ENCODE results near the gene KCNG2. TPM values are rescaled to one million over a fixed set of nuclear protein-coding genes. Genes with fewer than 3 reads are reported as not detected.

The KCNG2 gene
- total RNA-seq, 1 experiment from 2014 or later = not detected

DNA sequence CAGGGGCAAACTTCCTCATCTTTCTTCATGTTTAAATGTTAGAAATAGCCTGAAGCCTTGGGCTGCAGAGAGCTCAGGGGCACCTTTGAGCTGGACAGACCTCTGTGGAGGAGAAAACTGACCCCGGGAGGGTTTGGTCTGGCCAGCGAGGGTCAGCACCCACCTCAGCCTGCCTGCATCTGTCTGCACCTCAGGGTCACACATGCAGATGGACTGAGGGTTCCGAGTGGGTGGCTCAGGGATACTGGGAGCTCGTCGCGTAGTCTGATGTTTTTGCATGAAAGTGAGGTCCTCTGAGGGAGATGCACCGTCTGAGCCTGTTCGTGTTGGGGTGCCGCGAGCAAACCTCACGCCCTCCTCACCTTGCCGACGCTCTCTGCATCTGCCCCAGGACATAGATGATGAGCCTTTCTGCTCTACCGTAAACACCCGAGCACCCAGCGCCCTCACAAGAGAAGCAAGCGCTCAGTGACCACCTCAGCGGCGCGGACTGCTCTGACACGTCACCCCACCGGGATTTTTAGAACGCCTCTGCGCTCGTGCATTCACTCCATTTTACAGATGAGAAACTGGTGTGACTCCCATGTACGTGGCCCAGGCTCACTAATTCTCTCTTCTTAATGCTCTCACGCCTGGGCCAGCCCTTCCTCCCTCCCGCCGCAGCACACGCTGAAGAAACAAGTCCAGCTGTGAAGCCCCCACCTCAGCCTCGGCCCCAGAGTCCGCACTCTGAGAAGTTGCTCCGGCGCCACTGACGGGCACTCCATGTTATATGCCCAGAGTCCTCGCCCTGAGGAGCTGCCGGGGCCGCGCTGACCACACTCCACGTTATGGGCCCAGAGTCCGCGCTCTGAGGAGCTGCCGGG is 9.5 kb downstream of the KCNG2 start:
- no peaks in the 10 kb centered on the region for H3K9me3 ChIP-seq (replicated peaks)
- no peak overlapping the region for H3K4me3 ChIP-seq
- H3K27me3 ChIP-seq = no peaks in the 10 kb centered on the region
- no peak overlapping the region for H3K27ac ChIP-seq
- no peak for DNase-seq
- no peaks in the 10 kb centered on the region for H3K4me1 ChIP-seq
- H3K36me3 ChIP-seq = no peaks in the 10 kb centered on the region

DNA sequence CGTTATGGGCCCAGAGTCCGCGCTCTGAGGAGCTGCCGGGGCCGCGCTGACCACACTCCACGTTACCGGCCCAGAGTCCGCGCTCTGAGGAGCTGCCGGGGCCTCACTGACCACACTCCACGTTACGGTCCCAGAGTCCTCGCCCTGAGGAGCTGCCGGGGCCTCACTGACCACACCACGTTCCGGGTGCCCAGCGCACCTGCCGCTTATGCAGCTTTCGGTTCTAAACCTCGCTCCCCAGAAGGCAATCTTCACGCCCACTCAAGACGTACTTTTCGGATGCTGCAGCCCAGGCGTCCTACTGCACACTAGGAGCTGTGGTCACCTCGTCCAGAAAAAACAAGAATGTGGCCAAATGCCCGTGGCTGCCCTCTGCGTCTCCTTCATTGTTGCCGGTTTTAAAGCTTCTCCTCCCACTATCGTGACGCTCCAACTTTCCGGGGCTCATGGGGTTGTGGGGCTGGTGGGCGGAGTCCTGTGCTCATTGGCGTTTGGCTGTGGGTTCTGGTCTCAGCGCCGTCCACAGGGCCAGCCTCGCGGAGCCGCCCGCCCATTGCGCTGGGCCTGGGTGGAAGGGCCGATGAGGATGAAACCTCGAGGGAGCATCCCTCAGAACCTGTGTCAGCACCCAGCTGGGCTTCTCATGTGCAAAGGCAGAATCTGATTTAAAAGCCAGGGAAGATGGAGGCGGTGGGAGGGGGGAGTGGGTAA is 11.9 kb downstream of the KCNG2 start:
- H3K27ac ChIP-seq = no peak overlapping the region
- no peaks in the 10 kb centered on the region for H3K4me1 ChIP-seq
- no peak for DNase-seq
- no peaks in the 10 kb centered on the region for H3K9me3 ChIP-seq (replicated peaks)
- no peaks in the 10 kb centered on the region for H3K27me3 ChIP-seq
- no peak overlapping the region for H3K4me3 ChIP-seq
- no peaks in the 10 kb centered on the region for H3K36me3 ChIP-seq

- Histone ChIP-seq H3K4me3 (no peak overlapping the region), H3K36me3 (no peaks in the 10 kb centered on the region), H3K9me3 (replicated peaks) (no peaks in the 10 kb centered on the region), H3K27me3 (no peaks in the 10 kb centered on the region), H3K27ac (no peak overlapping the region), H3K4me1 (no peaks in the 10 kb centered on the region)
- no peak for DNase-seq
These were observed 14.3 kb downstream of the KCNG2 start for GRCh38 chr18:79812052-79812451.

DNA sequence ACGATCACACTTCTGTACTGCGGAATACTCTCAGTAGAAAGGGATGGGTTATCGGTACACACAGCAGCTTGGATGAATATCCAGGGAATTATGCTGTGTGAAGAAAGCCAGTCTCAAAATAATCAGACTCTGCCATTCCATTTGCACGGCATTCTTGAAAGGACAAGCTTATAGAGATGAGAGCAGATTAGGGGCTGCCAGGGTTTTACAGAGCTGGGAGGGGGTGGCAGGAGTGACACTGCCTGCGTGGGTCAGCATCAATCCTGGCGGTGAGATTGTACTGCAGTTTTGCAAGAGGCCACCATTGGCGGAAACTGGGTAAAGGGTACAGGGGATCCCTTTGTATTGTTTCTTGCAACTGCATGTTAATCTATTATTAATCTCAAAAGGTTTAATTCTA is 16.6 kb downstream of the KCNG2 start:
- Histone ChIP-seq H3K36me3 (no peaks in the 10 kb centered on the region), H3K9me3 (replicated peaks) (no peaks in the 10 kb centered on the region), H3K4me1 (no peaks in the 10 kb centered on the region), H3K4me3 (no peak overlapping the region), H3K27ac (no peak overlapping the region), H3K27me3 (no peaks in the 10 kb centered on the region)
- no peak for DNase-seq

DNA sequence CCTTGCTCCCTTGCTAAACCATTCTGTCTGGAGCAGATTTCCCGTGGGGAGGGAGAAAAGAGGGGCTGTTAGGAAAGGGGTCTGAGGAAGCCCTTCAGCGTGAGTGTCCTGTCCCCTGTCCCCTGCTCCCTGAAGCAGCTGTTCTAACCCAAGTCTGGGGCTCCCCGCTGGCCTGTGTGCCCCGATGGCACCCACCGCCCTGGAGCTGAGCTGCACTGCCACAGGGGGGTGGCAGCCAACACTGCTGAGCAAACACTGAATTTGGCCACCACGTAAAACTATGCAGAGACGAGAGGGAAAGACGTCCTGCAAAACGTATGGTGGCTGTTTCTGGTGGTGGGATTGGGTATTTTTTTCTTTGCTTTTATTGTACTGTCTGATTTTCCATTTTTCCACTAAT is 17.9 kb downstream of the KCNG2 start:
- Histone ChIP-seq H3K27ac (no peak overlapping the region), H3K4me3 (no peak overlapping the region), H3K4me1 (no peaks in the 10 kb centered on the region), H3K27me3 (no peaks in the 10 kb centered on the region), H3K9me3 (replicated peaks) (no peaks in the 10 kb centered on the region), H3K36me3 (no peaks in the 10 kb centered on the region)
- no peak for DNase-seq

DNA sequence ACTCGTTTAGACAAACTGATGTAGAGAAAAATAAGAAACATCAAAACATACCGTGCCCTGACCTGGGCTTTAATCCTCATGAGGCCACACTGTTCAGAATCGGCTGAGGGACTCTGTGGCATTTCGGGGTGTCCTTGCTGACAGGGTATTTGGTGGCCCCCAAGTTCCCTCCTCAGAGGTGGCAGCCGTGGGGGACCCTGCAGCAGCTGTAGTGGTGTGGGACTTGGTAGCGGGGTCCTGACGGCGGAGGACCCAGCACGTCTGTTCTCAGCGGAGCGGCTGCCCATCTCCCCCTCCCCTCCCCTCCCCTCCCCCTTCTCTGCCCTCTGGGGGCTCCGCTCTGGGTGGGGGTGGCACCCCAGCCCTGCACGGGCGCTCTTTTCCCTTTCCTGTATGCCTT is 18.4 kb downstream of the KCNG2 start:
- DNase-seq = no peak
- Histone ChIP-seq H3K27ac (no peak overlapping the region), H3K4me3 (no peak overlapping the region), H3K27me3 (no peaks in the 10 kb centered on the region), H3K36me3 (no peaks in the 10 kb centered on the region), H3K4me1 (no peaks in the 10 kb centered on the region), H3K9me3 (replicated peaks) (no peaks in the 10 kb centered on the region)

- Histone ChIP-seq H3K9me3 (replicated peaks) (no peaks in the 10 kb centered on the region), H3K27me3 (no peaks in the 10 kb centered on the region), H3K27ac (no peak overlapping the region), H3K36me3 (no peaks in the 10 kb centered on the region), H3K4me1 (no peaks in the 10 kb centered on the region), H3K4me3 (no peak overlapping the region)
- no peak for DNase-seq
These were observed 19.4 kb downstream of the KCNG2 start for GRCh38 chr18:79816981-79817606.

GRCh38 chr18:79817607-79817998 is 19.9 kb downstream of the KCNG2 start:
- Histone ChIP-seq H3K27me3 (no peaks in the 10 kb centered on the region), H3K4me1 (no peaks in the 10 kb centered on the region), H3K36me3 (no peaks in the 10 kb centered on the region), H3K27ac (no peak overlapping the region), H3K9me3 (replicated peaks) (no peaks in the 10 kb centered on the region), H3K4me3 (no peak overlapping the region)
- DNase-seq = no peak

- no peak overlapping the region for H3K4me3 ChIP-seq
- no peaks in the 10 kb centered on the region for H3K9me3 ChIP-seq (replicated peaks)
- H3K4me1 ChIP-seq = no peaks in the 10 kb centered on the region
- H3K27ac ChIP-seq = no peak overlapping the region
- H3K36me3 ChIP-seq = no peaks in the 10 kb centered on the region
- no peaks in the 10 kb centered on the region for H3K27me3 ChIP-seq
- DNase-seq = peak; percentile 10 to 16
These were observed 20.3 kb downstream of the KCNG2 start for GRCh38 chr18:79818036-79818435.

- no peaks in the 10 kb centered on the region for H3K36me3 ChIP-seq
- no peak overlapping the region for H3K27ac ChIP-seq
- no peaks in the 10 kb centered on the region for H3K27me3 ChIP-seq
- H3K4me1 ChIP-seq = no peaks in the 10 kb centered on the region
- no peak for DNase-seq
- H3K4me3 ChIP-seq = no peak overlapping the region
- H3K9me3 ChIP-seq (replicated peaks) = no peaks in the 10 kb centered on the region
These were observed 20.9 kb downstream of the KCNG2 start for GRCh38 chr18:79818631-79819030.

GRCh38 chr18:79819064-79819967 is 21.6 kb downstream of the KCNG2 start:
- Histone ChIP-seq H3K36me3 (no peaks in the 10 kb centered on the region), H3K9me3 (replicated peaks) (no peaks in the 10 kb centered on the region), H3K27me3 (no peaks in the 10 kb centered on the region), H3K4me3 (no peak overlapping the region), H3K27ac (no peak overlapping the region), H3K4me1 (no peaks in the 10 kb centered on the region)
- no peak for DNase-seq

DNA sequence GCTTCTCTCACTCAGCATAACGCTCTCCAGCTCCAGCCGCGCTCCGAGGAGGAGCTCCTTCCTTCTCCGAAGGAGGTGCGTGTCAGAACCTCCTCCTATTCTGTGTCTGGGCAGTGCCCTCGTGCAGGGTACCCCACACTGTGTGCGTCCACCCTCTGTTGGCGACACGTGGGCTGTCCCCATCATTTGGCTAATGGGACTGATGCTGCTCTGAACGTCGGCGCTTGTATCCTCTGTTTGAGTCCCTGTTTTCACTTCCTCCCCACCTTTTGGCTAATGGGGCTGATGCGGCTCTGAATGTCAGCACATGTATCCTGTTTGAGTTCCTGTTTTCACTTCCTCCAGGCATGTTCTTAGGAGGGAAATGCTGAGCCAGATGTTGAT is 22.2 kb downstream of the KCNG2 start:
- Histone ChIP-seq H3K4me1 (no peaks in the 10 kb centered on the region), H3K9me3 (replicated peaks) (no peaks in the 10 kb centered on the region), H3K36me3 (no peaks in the 10 kb centered on the region), H3K27ac (no peak overlapping the region), H3K4me3 (no peak overlapping the region), H3K27me3 (no peaks in the 10 kb centered on the region)
- no peak for DNase-seq

GRCh38 chr18:79823120-79823519 is 25.4 kb downstream of the KCNG2 start:
- Histone ChIP-seq H3K9me3 (replicated peaks) (no peaks in the 10 kb centered on the region), H3K4me3 (no peak overlapping the region), H3K36me3 (no peaks in the 10 kb centered on the region), H3K27ac (no peak overlapping the region), H3K27me3 (no peaks in the 10 kb centered on the region), H3K4me1 (no peaks in the 10 kb centered on the region)
- no peak for DNase-seq

DNA sequence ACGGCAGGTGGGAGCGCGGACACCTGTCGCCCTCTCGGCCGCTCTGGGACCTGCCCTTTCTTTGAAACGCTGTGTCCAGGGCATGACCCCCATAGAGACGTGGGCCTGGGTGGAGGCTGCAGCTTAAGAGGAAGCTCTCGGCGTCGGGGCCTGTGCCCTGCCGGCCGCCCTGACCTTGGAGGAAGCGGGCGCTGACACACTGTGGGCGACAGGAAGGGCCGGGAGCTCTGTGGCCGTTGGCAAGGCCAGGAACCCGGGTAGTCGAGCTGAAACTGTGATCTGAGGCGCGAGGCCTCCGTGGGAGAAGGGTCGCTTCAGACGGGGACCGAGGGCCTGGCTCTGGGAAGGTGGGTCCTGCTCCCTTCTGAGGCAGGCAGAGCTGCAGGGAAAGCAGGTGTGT is 28.2 kb downstream of the KCNG2 start:
- H3K9me3 ChIP-seq (replicated peaks) = no peaks in the 10 kb centered on the region
- no peaks in the 10 kb centered on the region for H3K36me3 ChIP-seq
- H3K27me3 ChIP-seq = no peaks in the 10 kb centered on the region
- no peaks in the 10 kb centered on the region for H3K4me1 ChIP-seq
- no peak for DNase-seq
- H3K27ac ChIP-seq = no peak overlapping the region
- no peak overlapping the region for H3K4me3 ChIP-seq
